HTR-8/SVneo (cell line): ENCODE results near the gene ADPRHL1.
"Not testable (repeated sequence)": the region's sequence is repeated elsewhere in the genome, so short reads cannot be mapped to it uniquely, and the experiment has no call there.

ENCODE experiments used
- DNase-seq: peaks from one replicate; pipeline ENCODE4 v3.0.0; 2011; ENCODE audit warnings: low spot score, mixed read lengths; ENCODE audit not compliant: insufficient read length
- FAIRE-seq: peaks from 2 replicates; lab custom pipeline; 2011; peaks lifted over from hg19 to GRCh38; lab: Jason Lieb, UNC

ADPRHL1 gene

GRCh38 chr13:113483081-113483480 lies 29.8 kb upstream of the ADPRHL1 start:
- FAIRE-seq (no peak), DNase-seq (no peak)

DNA sequence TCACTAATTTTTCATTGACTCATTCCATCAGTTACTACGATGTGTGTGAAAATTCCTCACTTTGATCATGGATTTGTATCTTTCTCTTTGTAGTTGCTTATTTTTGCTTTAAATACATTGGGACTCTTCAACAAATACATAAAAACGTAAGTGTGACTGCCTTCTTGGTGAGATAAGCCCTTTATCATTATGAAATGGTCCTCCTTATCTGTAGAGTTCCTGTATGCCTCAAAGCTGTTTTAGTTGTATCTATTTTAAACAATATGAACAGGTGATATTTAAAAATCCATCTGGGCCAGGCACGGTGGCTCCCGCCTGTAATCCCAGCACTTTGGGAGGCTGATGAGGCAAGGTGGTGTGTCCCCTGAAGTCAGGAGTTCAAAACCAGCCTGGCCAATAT lies 25.9 kb upstream of the ADPRHL1 start:
- no peak for FAIRE-seq
- DNase-seq = no peak

- no peak for DNase-seq
- no peak for FAIRE-seq
Observed at GRCh38 chr13:113477724-113478123, 24.4 kb upstream of the ADPRHL1 start.

GRCh38 chr13:113476811-113477210 lies 23.5 kb upstream of the ADPRHL1 start:
- FAIRE-seq (no peak), DNase-seq (no peak)

GRCh38 chr13:113475911-113476310 lies 22.6 kb upstream of the ADPRHL1 start:
- no peak for FAIRE-seq

DNA sequence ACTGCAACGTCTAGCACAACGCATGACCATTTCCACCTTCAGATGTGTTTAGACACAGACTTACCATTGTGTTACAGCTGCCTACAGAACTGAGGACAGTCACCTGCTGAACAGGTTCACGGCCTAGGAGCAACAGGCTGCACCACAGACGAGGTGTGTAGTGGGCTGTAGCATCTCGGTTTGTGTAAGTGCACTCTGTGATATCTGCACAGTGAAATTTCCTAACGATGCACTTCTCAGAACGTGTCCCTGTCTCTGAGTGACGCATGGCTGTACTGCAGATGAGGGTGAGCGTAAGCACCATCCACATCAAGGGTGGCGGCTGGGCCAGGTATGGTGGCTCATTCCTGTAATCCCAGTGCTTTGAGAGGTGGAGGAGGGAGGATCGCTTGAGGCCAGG lies 22.0 kb upstream of the ADPRHL1 start:
- DNase-seq (no peak), FAIRE-seq (no peak)

More at GRCh38 chr13:113475911-113476310, 22.6 kb upstream of the ADPRHL1 start:
- no peak for DNase-seq

DNA sequence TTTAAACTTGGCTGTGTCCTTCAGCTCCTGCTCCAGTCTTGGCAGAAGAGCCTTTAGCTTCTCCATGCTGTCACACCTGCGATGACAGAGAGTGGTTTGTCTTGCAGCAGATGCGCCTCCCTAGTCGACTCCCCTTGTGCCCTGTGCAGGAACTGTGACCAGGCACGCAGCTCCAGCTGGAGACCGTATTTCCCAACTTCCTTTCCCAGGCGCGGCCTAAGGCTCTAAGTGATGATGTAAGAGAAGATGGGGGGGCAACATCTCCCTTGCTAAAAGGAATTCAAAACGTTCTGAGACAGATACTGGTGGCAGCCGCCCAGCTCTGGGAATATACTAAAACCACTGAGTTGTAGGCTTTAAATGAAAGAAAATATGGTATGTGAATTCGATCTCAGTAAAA lies 20.9 kb upstream of the ADPRHL1 start:
- no peak for DNase-seq
- FAIRE-seq = no peak

DNA sequence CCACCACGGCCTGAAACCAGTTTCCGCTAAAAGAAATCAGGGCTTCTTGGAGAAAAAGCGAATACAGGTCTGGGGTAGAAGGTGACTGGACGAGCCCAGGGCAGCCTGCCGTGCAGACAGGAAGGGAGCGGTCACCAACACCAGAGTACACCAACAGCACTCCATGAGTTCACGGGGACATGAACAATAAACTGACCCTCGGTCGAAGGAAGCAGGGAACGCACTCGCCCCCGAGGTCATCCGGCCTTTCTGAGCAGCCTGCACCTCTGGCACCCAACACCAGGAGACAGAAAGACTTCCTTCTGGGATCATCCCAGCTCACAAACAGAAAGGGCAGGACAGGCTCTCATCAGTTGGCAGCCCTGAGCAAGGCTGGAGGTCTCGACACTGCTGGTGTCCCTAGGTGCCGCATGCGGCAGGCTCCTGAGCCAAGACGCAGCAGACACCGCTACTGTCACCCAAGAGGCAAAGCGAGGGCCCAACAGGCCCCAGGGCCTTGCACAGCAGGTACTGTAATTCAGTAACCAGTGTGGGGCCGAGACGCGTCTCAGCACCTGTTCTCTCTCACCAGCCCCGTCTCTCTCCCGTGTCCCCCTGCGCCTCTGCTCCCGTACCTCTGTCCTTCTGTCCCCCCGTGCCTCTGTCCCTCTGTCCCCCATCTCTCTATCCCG lies 19.2 kb upstream of the ADPRHL1 start:
- DNase-seq (no peak), FAIRE-seq (no peak)

DNA sequence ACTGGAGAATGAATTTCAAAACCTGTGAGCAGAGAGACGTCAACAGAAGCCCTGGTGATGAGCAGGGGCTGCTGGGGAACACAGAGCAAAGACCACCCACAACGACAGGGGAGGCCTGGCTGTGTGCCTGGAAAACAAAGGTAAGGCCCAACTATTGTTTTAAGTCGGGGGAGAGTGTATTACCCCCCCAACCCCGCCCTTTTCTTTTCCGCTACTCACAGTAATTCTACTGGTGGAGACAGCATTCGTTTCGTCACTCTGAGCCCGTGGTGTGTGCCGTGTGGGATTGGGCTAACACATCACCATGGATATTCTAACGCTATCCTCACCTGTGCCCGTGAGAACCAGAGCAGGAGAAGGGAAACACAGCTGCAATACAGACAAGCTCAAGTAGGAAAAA lies 18.6 kb upstream of the ADPRHL1 start:
- no peak for FAIRE-seq
- no peak for DNase-seq

GRCh38 chr13:113470635-113471163 lies 17.4 kb upstream of the ADPRHL1 start:
- not testable (repeated sequence) for DNase-seq, FAIRE-seq

DNA sequence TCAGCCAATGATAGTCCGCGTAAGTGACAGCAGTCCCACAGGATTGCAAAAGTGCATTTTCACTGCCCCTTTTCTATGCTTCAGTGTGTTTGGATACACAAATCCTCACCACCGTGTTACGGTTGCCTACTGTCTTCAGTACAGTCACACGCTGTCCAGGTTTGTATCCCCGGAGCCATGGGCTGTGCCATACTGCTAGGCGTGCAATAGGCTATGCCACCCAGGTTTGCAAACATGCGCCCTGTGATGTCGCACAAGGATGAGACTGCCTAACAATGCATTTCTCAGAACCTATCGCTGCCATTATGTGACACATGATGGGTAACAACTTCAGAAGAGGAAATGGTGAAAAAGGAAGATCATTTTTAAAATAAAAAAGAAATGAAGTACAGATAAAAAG lies 16.8 kb upstream of the ADPRHL1 start:
- no peak for FAIRE-seq

GRCh38 chr13:113469582-113469981 lies 16.3 kb upstream of the ADPRHL1 start:
- no peak for FAIRE-seq
- DNase-seq = no peak

More for the DNA sequence above, 16.8 kb upstream of the ADPRHL1 start:
- no peak for DNase-seq

GRCh38 chr13:113468472-113469201 lies 15.3 kb upstream of the ADPRHL1 start:
- FAIRE-seq (no peak), DNase-seq (no peak)

DNA sequence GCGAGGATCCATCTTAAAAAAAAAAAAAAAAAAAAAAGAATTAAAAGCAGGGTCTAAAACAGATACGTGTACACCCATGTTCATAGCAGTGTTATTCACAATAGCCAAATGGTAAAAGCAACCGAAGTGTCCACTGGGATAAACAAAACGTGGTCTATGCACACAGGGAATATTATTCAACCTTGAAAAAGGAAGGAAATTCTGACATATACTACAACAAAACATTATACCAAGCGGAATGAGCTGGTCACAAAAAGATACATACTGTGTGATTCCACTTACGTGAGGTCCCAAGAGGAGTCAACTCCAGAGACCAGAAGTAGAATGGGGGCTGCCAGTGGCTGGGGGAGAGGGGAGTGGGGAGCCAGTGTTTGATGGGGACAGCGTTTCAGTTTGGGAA lies 14.7 kb upstream of the ADPRHL1 start:
- DNase-seq = no peak
- FAIRE-seq = no peak

- DNase-seq (no peak), FAIRE-seq (no peak)
Observed at GRCh38 chr13:113466383-113466782, 13.1 kb upstream of the ADPRHL1 start.

DNA sequence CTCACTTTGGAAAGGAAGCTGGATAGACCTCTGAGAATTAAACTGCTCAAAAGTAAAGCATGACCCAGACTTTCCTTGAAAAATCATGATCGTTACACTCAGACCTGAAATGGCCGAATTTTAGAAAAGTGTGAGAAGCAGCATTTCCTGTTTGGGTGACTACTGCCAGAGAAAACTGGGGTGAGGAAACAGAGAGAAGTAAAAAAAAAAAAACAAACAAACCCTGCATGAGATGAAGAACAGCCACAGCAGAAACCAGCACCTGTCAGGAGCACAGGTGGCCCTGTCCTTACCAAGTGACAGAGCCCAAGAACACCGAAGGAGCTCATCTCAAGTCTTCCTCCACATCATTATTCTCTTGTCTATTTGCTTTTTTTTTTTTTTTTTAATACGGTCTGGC lies 12.0 kb upstream of the ADPRHL1 start:
- no peak for FAIRE-seq

GRCh38 chr13:113464476-113464875 lies 11.2 kb upstream of the ADPRHL1 start:
- DNase-seq (no peak), FAIRE-seq (no peak)

More for the DNA sequence above, 12.0 kb upstream of the ADPRHL1 start:
- no peak for DNase-seq

- no peak for FAIRE-seq
- no peak for DNase-seq
Observed at GRCh38 chr13:113461022-113461751, 7.9 kb upstream of the ADPRHL1 start.

DNA sequence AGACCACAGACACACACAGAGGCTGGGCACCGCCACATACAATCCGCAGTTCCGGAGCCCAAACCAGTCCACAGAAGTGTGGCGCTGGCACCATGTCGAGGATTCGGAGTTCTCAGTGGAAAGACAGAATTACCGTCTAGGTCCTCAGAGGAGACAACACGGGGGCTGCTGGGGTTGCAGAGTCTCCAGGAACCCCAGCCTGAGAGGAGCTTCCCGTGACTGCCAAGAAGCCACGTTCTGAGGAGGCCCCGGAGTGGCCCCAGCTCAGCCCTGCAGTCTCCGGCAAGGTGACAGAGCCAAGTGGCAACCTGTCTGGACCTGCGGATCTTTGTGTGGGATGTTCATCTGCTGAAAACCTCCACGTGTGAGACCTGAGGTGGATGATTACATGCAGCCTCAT lies 7.3 kb upstream of the ADPRHL1 start:
- FAIRE-seq = no peak
- DNase-seq = no peak

- FAIRE-seq (no peak), DNase-seq (no peak)
Observed at GRCh38 chr13:113460064-113460555, 6.8 kb upstream of the ADPRHL1 start.
